Fibroblast of pulmonary artery (primary cell): ENCODE results near the gene DMRTB1.
A peak's percentile ranks its signal among the peaks of the same experiment; 100 is the strongest.

Experiments used
- DNase-seq: peaks from one replicate; pipeline ENCODE4 v3.0.0-alpha.2; 2010; ENCODE audit warnings: low read depth
- H3K4me3 ChIP-seq: replicated peaks from 2 replicates; pipeline ENCODE4 v1.5.1; 2011; ENCODE audit warnings: low read depth, mild to moderate bottlenecking, control low read depth, low read length, moderate library complexity
- TF ChIP-seq, protein P1 (sequence below): IDR thresholded peaks from 2 replicates; pipeline ENCODE4 v1.5.1; 2011; ENCODE audit warnings: mild to moderate bottlenecking, control low read depth, low read length, inconsistent platforms; ENCODE audit errors: missing control alignments

The DMRTB1 gene

DNA sequence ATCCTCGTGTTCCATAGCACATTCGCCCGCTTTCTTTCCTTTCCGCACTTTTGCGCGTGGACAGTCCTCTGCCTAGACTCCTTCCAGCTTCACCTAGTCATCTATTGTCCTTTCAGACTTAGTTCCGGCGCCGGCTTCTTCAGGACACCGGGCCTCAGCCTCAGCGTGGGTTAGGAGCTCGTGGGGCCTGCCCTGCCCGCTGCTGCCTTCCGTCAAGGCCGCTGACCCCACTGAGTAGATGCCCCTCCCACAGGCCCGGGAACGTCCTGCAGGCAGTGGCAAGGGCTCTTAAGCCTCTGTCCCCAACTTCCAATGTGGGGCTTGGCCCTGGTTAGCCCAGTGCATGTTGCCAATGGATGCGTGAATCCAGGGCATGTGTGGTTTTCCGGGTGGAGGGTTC is 11.4 kb downstream of the DMRTB1 start:
- TF ChIP-seq, protein P1, sequence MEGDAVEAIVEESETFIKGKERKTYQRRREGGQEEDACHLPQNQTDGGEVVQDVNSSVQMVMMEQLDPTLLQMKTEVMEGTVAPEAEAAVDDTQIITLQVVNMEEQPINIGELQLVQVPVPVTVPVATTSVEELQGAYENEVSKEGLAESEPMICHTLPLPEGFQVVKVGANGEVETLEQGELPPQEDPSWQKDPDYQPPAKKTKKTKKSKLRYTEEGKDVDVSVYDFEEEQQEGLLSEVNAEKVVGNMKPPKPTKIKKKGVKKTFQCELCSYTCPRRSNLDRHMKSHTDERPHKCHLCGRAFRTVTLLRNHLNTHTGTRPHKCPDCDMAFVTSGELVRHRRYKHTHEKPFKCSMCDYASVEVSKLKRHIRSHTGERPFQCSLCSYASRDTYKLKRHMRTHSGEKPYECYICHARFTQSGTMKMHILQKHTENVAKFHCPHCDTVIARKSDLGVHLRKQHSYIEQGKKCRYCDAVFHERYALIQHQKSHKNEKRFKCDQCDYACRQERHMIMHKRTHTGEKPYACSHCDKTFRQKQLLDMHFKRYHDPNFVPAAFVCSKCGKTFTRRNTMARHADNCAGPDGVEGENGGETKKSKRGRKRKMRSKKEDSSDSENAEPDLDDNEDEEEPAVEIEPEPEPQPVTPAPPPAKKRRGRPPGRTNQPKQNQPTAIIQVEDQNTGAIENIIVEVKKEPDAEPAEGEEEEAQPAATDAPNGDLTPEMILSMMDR, result no peak
- no peak overlapping the region for H3K4me3 ChIP-seq
- DNase-seq, result no peak

DNA sequence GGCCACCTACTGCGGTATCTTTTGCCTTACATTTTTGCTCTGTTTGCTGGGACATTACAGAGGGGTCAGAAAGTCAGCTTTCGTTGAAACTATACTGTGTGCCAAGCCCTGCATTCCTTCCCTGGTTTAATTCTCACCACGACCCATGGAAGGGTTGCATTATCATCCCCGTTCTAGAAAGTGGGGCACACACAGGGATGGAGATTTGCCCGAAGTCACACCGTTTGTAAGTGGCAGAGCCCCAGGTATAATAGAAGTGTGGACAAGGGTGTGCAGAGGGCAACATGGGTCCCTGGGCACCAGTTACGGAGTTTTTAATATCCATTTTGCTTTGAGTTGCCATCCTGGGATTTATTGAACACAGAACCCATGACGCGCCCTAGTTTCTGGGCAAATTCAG is 11.8 kb downstream of the DMRTB1 start:
- DNase-seq, result no peak
- H3K4me3 ChIP-seq, result no peak overlapping the region
- TF ChIP-seq, protein P1, result no peak

DNA sequence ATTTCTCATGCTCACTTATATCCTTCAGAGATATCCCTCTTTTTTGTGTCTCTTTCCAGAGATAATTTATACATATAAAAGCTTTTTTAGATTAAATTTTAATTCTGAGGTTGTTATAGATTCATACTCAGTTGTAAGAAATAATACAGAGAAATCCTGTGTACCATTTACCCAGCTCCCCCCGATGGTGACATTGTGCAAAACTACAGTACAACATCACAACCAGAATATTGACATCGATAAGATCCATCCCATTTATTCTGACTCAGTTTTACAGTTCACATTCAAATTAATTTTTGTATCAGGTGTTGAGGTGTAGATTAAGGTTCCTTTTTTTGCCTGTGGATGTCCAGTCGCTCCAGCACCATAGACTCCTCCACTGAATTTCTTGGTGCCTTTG is 14.3 kb downstream of the DMRTB1 start:
- no peak overlapping the region for H3K4me3 ChIP-seq
- DNase-seq, result peak; percentile 16
- TF ChIP-seq, protein P1, result peak; percentile 44

DNA sequence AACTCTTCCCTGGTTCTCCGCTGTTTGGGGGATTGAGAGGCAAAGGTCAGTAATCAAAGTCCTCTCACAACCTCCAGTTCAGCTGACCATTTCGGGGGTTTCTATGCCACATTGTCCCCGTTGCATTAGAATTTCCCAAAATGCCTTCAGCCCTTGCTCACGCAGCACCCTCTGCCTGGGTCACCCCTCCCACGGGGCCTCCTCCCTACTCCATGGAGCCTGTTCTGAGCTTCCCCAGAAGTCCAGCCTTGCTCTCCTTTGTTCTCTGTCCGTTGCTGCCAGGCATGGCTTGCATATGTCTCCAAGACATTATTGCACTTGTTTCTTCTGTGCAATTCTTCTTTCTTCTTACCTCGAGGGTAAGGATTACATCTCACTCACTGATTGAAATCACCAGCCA is 16.5 kb downstream of the DMRTB1 start:
- H3K4me3 ChIP-seq, result no peak overlapping the region
- TF ChIP-seq, protein P1, result no peak
- DNase-seq, result no peak

DNA sequence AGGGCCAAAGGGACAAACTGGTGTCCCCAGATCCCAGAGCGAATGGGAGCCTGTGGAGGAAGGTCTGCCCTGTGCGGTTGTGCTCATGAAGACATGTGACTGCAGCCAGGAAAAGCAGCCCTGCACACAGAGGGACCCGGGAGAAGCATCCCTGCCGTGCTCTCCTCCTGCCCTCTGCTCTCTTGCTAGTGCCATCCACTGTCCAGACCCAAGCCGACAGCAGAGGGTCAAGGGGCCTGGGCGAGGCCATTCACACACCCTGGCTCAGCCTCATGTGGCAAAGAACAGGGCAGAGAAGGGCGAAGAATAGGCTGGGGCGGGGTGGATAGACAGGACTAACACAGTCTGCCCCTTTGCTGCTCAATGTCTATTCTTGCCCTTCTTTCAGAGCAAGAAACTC is 17.4 kb downstream of the DMRTB1 start:
- no peak overlapping the region for H3K4me3 ChIP-seq
- TF ChIP-seq, protein P1, result no peak
- no peak for DNase-seq

DNA sequence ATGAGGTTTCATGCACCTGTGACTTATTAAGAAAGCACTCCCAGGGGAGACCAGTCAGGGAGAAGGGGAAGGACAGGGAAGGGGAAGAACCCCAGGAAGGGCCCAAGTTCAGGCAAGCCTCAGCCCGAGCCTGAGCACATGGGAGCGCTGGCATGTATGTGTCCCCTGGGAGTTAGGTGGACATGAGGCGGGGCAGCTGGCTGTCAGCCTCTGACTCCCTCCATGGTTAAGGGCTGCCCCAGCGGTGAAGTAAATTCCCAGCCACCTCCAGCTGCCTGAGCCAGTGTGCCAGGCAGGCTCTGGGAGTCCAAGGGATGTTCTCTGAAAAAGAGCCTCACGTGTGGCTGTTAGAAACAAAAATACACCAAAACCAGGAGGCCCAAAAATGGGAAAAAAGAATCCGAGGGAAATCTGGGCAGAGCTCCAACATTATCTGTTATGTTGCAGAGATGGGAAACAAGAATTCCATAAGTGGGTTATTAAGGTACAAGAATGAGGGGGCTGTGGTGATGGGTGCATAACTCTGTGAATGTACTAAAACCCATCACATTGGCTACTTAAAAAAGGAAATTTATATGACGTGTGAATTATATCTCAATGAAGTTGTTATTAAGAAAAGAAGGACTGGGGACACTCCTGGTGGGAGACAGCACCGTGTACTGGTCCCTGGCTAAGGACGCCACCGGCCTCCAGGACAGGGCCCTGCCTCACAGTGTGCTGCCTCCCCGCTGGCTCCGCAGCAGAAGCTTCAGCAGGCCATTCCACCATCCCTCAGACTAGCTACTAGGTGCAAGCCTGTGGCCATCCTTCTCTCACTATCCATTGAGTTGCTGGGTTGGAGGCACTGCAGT is 18.7 kb downstream of the DMRTB1 start:
- peak; percentile 4 for DNase-seq
- H3K4me3 ChIP-seq, result no peak overlapping the region
- TF ChIP-seq, protein P1, result no peak

DNA sequence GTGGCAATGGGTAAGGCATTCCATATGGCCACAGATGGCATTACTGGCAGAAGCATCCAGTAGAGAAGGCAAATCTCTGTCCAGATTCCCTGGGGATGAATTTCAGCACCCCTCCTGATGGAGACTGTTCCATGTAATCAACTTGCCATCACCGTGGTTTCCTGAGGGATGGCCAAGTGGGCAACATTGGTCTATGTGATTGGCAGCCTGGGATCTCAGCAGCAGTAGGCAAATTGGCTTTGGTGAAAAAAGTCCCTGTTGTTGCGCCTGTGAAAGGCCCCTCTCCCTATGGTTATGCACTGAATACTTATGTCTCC is 19.3 kb downstream of the DMRTB1 start:
- no peak overlapping the region for H3K4me3 ChIP-seq
- TF ChIP-seq, protein P1, result no peak
- DNase-seq, result no peak
